Brain microvascular endothelial cell (primary cell): Measurements from ENCODE around the gene EDEM1.
"Not testable (repeated sequence)": the region's sequence is repeated elsewhere in the genome, so short reads cannot be mapped to it uniquely, and the experiment has no call there.

Experiments used
- DNase-seq: peaks from one replicate; pipeline ENCODE4 v3.0.0-alpha.2; 2020
- H3K27ac ChIP-seq: fragments of 250-450 bp; sonication (Bioruptor Pico); 2 replicates; pipeline ENCODE4 v1.5.1; 2020; ENCODE audit warnings: mild to moderate bottlenecking, moderate library complexity
- H3K27me3 ChIP-seq: fragments of 250-450 bp; sonication (Bioruptor Pico); replicated peaks from 2 replicates; pipeline ENCODE4 v1.5.1; 2020; ENCODE audit warnings: mild to moderate bottlenecking
- H3K36me3 ChIP-seq: fragments of 250-450 bp; sonication (Bioruptor Pico); replicated peaks from 2 replicates; pipeline ENCODE4 v1.5.1; 2020; ENCODE audit warnings: mild to moderate bottlenecking
- H3K4me3 ChIP-seq: 2 replicates; pipeline ENCODE4 v1.5.1; 2011; ENCODE audit warnings: low read depth, mild to moderate bottlenecking, control low read depth, low read length, moderate library complexity
- in situ Hi-C: cut with HindIII; loops from 2 replicates; pipeline ENCODE4 v1.10.0; 2017; ENCODE audit warnings: low sequenced_read_pairs, low pct_ligation_motif_present
- TF ChIP-seq, protein P1 (sequence below): IDR thresholded peaks from 2 replicates; pipeline ENCODE4 v1.5.1; 2011; ENCODE audit warnings: low read depth, mild to moderate bottlenecking, moderate library complexity, low read length, control low read depth, inconsistent platforms; ENCODE audit errors: missing control alignments

EDEM1 gene

DNA sequence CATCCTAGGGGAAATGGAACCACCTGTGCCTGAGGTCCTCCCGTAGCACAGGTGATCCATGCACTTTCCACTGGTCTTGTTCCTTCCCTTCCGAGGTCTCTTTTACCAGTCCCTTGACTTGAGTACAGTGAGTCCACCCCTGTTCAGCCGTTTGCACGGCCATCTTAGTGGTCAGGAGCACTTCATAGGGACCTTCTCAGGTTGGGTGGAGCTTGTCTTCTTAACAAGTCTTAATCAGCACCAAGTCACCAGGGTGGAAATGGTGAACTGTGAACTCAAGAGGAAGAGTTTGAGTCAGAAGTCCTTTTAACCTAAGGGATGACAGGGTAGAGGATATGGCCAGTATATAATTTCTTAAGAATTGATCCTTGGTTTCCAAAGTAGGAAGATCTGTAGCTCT, 44.0 kb upstream of the EDEM1 start:
- Histone ChIP-seq H3K27ac (no peak overlapping the region), H3K4me3 (no peak overlapping the region), H3K36me3 (no peaks in the 10 kb centered on the region), H3K27me3 (no peaks in the 10 kb centered on the region)
- TF ChIP-seq, protein P1, sequence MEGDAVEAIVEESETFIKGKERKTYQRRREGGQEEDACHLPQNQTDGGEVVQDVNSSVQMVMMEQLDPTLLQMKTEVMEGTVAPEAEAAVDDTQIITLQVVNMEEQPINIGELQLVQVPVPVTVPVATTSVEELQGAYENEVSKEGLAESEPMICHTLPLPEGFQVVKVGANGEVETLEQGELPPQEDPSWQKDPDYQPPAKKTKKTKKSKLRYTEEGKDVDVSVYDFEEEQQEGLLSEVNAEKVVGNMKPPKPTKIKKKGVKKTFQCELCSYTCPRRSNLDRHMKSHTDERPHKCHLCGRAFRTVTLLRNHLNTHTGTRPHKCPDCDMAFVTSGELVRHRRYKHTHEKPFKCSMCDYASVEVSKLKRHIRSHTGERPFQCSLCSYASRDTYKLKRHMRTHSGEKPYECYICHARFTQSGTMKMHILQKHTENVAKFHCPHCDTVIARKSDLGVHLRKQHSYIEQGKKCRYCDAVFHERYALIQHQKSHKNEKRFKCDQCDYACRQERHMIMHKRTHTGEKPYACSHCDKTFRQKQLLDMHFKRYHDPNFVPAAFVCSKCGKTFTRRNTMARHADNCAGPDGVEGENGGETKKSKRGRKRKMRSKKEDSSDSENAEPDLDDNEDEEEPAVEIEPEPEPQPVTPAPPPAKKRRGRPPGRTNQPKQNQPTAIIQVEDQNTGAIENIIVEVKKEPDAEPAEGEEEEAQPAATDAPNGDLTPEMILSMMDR, result no peak
- in situ Hi-C loops, result no loop called here
- DNase-seq, result no peak

DNA sequence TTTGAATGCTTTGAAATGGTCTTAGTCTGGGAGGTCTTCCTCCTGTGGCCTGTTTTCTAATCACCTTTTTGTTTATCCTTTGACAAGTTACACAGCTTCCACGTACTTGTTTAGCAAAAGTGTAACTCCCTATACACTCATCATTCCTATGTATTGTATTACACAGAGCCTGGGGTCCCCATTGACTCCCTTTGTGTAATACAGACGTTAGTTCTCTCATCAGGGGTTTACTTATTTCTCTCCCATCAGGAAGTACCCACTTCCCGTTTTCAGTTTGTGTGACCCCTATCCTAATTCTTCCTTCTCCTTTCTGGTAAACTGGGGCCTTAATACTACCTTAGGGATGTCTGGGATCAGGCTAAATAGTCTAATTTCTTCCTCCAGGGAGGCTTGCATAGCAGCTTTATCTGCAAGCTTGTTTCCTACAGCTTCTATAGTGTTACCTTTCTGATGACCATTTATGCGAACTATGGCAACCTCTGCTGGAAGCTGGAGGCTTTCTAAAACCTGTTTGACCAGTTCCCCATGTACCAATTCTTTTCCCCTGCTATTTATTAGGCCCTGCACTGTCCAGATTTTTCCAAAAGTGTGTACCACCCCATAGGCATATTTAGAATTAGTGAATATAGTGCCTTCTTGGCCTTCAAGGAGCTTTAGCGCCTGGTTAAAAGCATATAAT, 43.1 kb upstream of the EDEM1 start:
- Histone ChIP-seq H3K27ac (no peak overlapping the region), H3K4me3 (no peak overlapping the region), H3K36me3 (no peaks in the 10 kb centered on the region), H3K27me3 (no peaks in the 10 kb centered on the region)
- DNase-seq, result no peak
- in situ Hi-C loops, result no loop called here
- TF ChIP-seq, protein P1, result no peak

DNA sequence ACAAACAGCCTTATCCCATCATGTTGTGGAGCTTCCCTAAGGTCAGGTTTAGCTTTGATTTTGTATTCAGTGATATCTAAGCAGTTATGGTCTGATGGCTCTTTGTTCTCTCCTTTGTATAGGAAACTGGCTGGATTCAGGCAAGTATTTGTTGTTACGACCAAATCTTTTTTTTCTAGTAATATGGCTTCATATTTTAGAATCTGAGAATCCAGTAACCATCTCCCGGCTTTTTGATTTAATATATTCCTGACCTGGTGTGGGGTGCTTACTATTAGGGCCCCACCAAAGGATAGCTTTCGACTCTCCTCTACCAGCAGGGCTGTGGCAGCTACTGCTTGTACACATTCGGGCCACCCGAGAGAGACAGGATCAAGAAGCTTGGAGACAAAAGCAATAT, 42.4 kb upstream of the EDEM1 start:
- H3K27me3 ChIP-seq, result no peaks in the 10 kb centered on the region
- H3K27ac ChIP-seq, result no peak overlapping the region
- TF ChIP-seq, protein P1, result no peak
- in situ Hi-C loops, result no loop called here
- H3K36me3 ChIP-seq, result no peaks in the 10 kb centered on the region
- no peak overlapping the region for H3K4me3 ChIP-seq
- DNase-seq, result no peak

DNA sequence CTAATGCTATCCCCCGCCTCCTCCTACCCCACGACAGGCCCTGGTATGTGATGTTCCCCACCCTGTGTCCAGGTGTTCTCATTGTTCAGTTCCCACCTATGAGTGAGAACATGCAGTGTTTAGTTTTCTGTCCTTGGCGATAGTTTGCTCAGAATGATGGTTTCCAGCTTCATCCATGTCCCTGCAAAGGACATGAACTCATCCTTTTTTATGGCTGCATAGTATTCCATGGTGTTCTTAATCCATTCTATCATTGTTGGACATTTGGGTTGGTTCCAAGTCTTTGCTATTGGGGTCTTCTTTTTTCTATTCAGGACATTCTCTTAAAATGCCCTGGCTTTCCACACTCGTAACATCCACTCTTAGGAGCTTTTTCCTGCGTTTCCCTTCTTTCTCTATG, 40.4 kb upstream of the EDEM1 start:
- H3K27ac ChIP-seq, H3K27me3 ChIP-seq, H3K4me3 ChIP-seq, H3K36me3 ChIP-seq, in situ Hi-C loops, DNase-seq: not testable (repeated sequence)

DNA sequence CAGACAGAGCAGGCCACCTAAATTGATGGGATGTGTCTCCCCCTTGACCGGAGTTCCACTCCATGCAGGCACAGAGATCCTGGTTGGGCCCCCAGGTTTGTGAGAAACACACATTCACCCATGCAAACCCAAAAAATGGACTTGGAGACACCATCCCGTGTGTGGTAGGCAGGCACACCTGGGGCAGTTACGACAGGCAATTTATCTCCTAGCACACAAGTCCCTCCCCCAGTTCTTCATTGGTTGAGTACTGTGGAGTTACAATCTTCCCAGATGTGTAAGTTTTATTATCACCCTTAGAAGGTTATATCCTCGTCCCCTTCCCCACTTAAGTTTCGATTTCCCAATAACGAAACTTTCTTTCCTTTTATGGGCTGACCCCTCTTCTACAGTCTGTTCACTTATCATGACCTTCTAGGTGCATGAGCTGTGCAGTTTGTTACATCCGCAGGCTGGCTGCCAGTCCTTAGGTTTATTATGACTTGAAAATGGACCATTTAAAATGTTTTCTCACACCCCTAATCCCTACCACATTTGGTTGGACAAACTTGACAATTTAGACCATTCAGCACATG, 38.1 kb upstream of the EDEM1 start:
- in situ Hi-C loops, result no loop called here
- Histone ChIP-seq H3K36me3 (no peaks in the 10 kb centered on the region), H3K27ac (no peak overlapping the region), H3K4me3 (no peak overlapping the region), H3K27me3 (no peaks in the 10 kb centered on the region)
- TF ChIP-seq, protein P1, result no peak
- no peak for DNase-seq

DNA sequence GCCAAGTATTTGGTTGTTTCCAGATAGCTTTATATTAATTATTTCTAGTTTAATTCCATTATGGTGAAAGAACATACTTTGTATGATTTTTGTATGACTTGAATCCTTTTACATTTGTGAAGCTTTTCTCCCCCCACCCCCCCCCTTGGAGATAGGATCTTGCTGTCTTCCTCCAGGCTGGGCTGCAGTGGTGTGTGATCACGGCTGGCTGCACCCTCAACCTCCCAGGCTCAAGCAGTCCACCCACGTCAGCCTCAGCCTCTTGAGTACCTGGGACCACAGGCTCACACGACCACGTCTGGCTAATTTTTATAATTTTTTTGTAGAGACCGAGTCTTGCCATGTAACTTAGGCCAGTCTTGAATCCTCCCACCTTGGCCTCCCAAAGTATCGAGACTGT, 35.9 kb upstream of the EDEM1 start:
- no peak for DNase-seq
- in situ Hi-C loops, result no loop called here
- Histone ChIP-seq H3K27me3 (no peaks in the 10 kb centered on the region), H3K27ac (no peak overlapping the region), H3K4me3 (no peak overlapping the region), H3K36me3 (no peaks in the 10 kb centered on the region)
- TF ChIP-seq, protein P1, result no peak
